ENCODE measurements around the gene SELE.

GRCh38 chr1:169768161-169768560 lies 34.3 kb upstream of the SELE start:
- TF ChIP-seq CTCF (conservative IDR thresholded peaks at IDR 0.05): no peak
- no peak for TF ChIP-seq ZFX (IDR thresholded peaks at IDR 0.05)
